ENCODE data around the gene CERS6.

The CERS6 gene

GRCh38 chr2:168697668-168698121 lies 241.6 kb downstream of the CERS6 start:
- no peak overlapping the region for H2BK5ac ChIP-seq (ENCODE audit: low read length)
- no CpG with 5 or more reads among the region's 3 CpGs for WGBS, 2 donors (ENCODE audit: extremely low coverage in 2 of 2, insufficient read length in 2 of 2, insufficient replicate concordance in 1 of 2)

GRCh38 chr2:168698969-168699368 lies 242.9 kb downstream of the CERS6 start:
- H3K4me1 ChIP-seq (ENCODE audit: control insufficient read depth in 2 of 2, insufficient read depth in 1 of 2, low read depth in 1 of 2, low read length in 2 of 2), result peaks cover 0 to 2% of the 10 kb centered on the region in 2 donors
- no peaks in the 10 kb centered on the region for H3K27me3 ChIP-seq (ENCODE audit: control insufficient read depth in 3 of 3, insufficient read depth in 3 of 3, low read depth in 1 of 3, low read length in 3 of 3)
- H3K23ac ChIP-seq (ENCODE audit: low read depth, low read length, poor library complexity), result no peak overlapping the region
- H2BK5ac ChIP-seq (ENCODE audit: low read length), result no peak overlapping the region
- no peak overlapping the region for H2BK12ac ChIP-seq (ENCODE audit: low read length)
- H2BK15ac ChIP-seq (ENCODE audit: low read length), result no peak overlapping the region
- DNase-seq (ENCODE audit: low spot score), result no peak
- H4K91ac ChIP-seq (ENCODE audit: low read depth, low read length, poor library complexity), result no peak overlapping the region
- H3K9ac ChIP-seq (ENCODE audit: low read depth, low read length, poor library complexity), result no peak overlapping the region
- peaks cover 0 to 14% of the 10 kb centered on the region in 2 donors for H3K36me3 ChIP-seq (replicated peaks in 1 of 2; ENCODE audit: control insufficient read depth in 2 of 2, insufficient read depth in 2 of 2, low read length in 2 of 2)
- no peak overlapping the region for H4K8ac ChIP-seq (ENCODE audit: low read depth, low read length)
- H2AK5ac ChIP-seq (ENCODE audit: low read depth, low read length), result no peak overlapping the region
- no peaks in the 10 kb centered on the region for H3K9me3 ChIP-seq (replicated peaks in 1 of 2; ENCODE audit: control insufficient read depth in 2 of 2, insufficient read depth in 1 of 2, low read depth in 1 of 2, low read length in 2 of 2)
- H3K4ac ChIP-seq (ENCODE audit: low read length), result no peak overlapping the region
- WGBS, 2 donors (ENCODE audit: extremely low coverage in 2 of 2, insufficient read length in 2 of 2, insufficient replicate concordance in 1 of 2), result no CpG with 5 or more reads among the region's 4 CpGs
- no peak overlapping the region for H2BK120ac ChIP-seq (ENCODE audit: low read depth, low read length)
- H3K27ac ChIP-seq (replicated peaks; ENCODE audit: low read length), result no peak overlapping the region
- no peak overlapping the region for H3K4me2 ChIP-seq (ENCODE audit: insufficient read depth, low read length, poor library complexity, severe bottlenecking)
- no peak overlapping the region for H3K14ac ChIP-seq (ENCODE audit: low read length)
- no peak overlapping the region for H3K4me3 ChIP-seq (ENCODE audit: low read length in 2 of 2)
- no peaks in the 10 kb centered on the region for H3K79me1 ChIP-seq (ENCODE audit: low read depth, low read length)
- H3K18ac ChIP-seq (ENCODE audit: low read length), result no peak overlapping the region
- H2AFZ ChIP-seq (ENCODE audit: low read length), result no peak overlapping the region

More at GRCh38 chr2:168697668-168698121, 241.6 kb downstream of the CERS6 start:
- H3K9me3 ChIP-seq (replicated peaks in 1 of 2; ENCODE audit: control insufficient read depth in 2 of 2, insufficient read depth in 1 of 2, low read depth in 1 of 2, low read length in 2 of 2), result no peaks in the 10 kb centered on the region
- no peaks in the 10 kb centered on the region for H3K79me1 ChIP-seq (ENCODE audit: low read depth, low read length)
- no peak overlapping the region for H3K4me3 ChIP-seq (ENCODE audit: low read length in 2 of 2)
- no peak overlapping the region for H2BK15ac ChIP-seq (ENCODE audit: low read length)
- DNase-seq (ENCODE audit: low spot score), result no peak
- H2AK5ac ChIP-seq (ENCODE audit: low read depth, low read length), result no peak overlapping the region
- H3K4ac ChIP-seq (ENCODE audit: low read length), result no peak overlapping the region
- H3K27ac ChIP-seq (replicated peaks; ENCODE audit: low read length), result no peak overlapping the region
- no peak overlapping the region for H2BK120ac ChIP-seq (ENCODE audit: low read depth, low read length)
- H3K9ac ChIP-seq (ENCODE audit: low read depth, low read length, poor library complexity), result no peak overlapping the region
- H4K91ac ChIP-seq (ENCODE audit: low read depth, low read length, poor library complexity), result no peak overlapping the region
- H3K23ac ChIP-seq (ENCODE audit: low read depth, low read length, poor library complexity), result no peak overlapping the region
- no peak overlapping the region for H2AFZ ChIP-seq (ENCODE audit: low read length)
- peaks cover 0 to 14% of the 10 kb centered on the region in 2 donors for H3K36me3 ChIP-seq (replicated peaks in 1 of 2; ENCODE audit: control insufficient read depth in 2 of 2, insufficient read depth in 2 of 2, low read length in 2 of 2)
- H2BK12ac ChIP-seq (ENCODE audit: low read length), result no peak overlapping the region
- H3K18ac ChIP-seq (ENCODE audit: low read length), result no peak overlapping the region
- no peaks in the 10 kb centered on the region for H3K4me1 ChIP-seq (ENCODE audit: control insufficient read depth in 2 of 2, insufficient read depth in 1 of 2, low read depth in 1 of 2, low read length in 2 of 2)
- H3K14ac ChIP-seq (ENCODE audit: low read length), result no peak overlapping the region
- H3K4me2 ChIP-seq (ENCODE audit: insufficient read depth, low read length, poor library complexity, severe bottlenecking), result no peak overlapping the region
- no peaks in the 10 kb centered on the region for H3K27me3 ChIP-seq (ENCODE audit: control insufficient read depth in 3 of 3, insufficient read depth in 3 of 3, low read depth in 1 of 3, low read length in 3 of 3)
- H4K8ac ChIP-seq (ENCODE audit: low read depth, low read length), result no peak overlapping the region

GRCh38 chr2:168699844-168700417 lies 243.9 kb downstream of the CERS6 start:
- Histone ChIP-seq H2BK15ac (ENCODE audit: low read length) (no peak overlapping the region), H2BK12ac (ENCODE audit: low read length) (no peak overlapping the region), H3K4me1 (ENCODE audit: control insufficient read depth in 2 of 2, insufficient read depth in 1 of 2, low read depth in 1 of 2, low read length in 2 of 2) (peaks cover 0 to 2% of the 10 kb centered on the region in 2 donors), H3K18ac (ENCODE audit: low read length) (no peak overlapping the region), H2BK5ac (ENCODE audit: low read length) (no peak overlapping the region), H3K9me3 (replicated peaks in 1 of 2; ENCODE audit: control insufficient read depth in 2 of 2, insufficient read depth in 1 of 2, low read depth in 1 of 2, low read length in 2 of 2) (no peaks in the 10 kb centered on the region), H2BK120ac (ENCODE audit: low read depth, low read length) (no peak overlapping the region), H3K4ac (ENCODE audit: low read length) (no peak overlapping the region), H4K8ac (ENCODE audit: low read depth, low read length) (no peak overlapping the region), H4K91ac (ENCODE audit: low read depth, low read length, poor library complexity) (no peak overlapping the region), H2AFZ (ENCODE audit: low read length) (no peak overlapping the region), H3K36me3 (replicated peaks in 1 of 2; ENCODE audit: control insufficient read depth in 2 of 2, insufficient read depth in 2 of 2, low read length in 2 of 2) (peaks cover 0 to 14% of the 10 kb centered on the region in 2 donors), H3K4me2 (ENCODE audit: insufficient read depth, low read length, poor library complexity, severe bottlenecking) (no peak overlapping the region), H3K9ac (ENCODE audit: low read depth, low read length, poor library complexity) (no peak overlapping the region), H3K23ac (ENCODE audit: low read depth, low read length, poor library complexity) (no peak overlapping the region), H3K27ac (replicated peaks; ENCODE audit: low read length) (no peak overlapping the region), H3K14ac (ENCODE audit: low read length) (no peak overlapping the region), H2AK5ac (ENCODE audit: low read depth, low read length) (no peak overlapping the region), H3K4me3 (ENCODE audit: low read length in 2 of 2) (no peak overlapping the region), H3K27me3 (ENCODE audit: control insufficient read depth in 3 of 3, insufficient read depth in 3 of 3, low read depth in 1 of 3, low read length in 3 of 3) (no peaks in the 10 kb centered on the region), H3K79me1 (ENCODE audit: low read depth, low read length) (no peaks in the 10 kb centered on the region)
- DNase-seq (ENCODE audit: low spot score), result no peak
- WGBS, 2 donors (ENCODE audit: extremely low coverage in 2 of 2, insufficient read length in 2 of 2, insufficient replicate concordance in 1 of 2), result no CpG with 5 or more reads among the region's 8 CpGs

GRCh38 chr2:168700615-168701245 lies 244.7 kb downstream of the CERS6 start:
- H2AK5ac ChIP-seq (ENCODE audit: low read depth, low read length), result no peak overlapping the region
- H4K91ac ChIP-seq (ENCODE audit: low read depth, low read length, poor library complexity), result no peak overlapping the region
- H3K4me3 ChIP-seq (ENCODE audit: low read length in 2 of 2), result no peak overlapping the region
- H4K8ac ChIP-seq (ENCODE audit: low read depth, low read length), result no peak overlapping the region
- H3K36me3 ChIP-seq (replicated peaks in 1 of 2; ENCODE audit: control insufficient read depth in 2 of 2, insufficient read depth in 2 of 2, low read length in 2 of 2), result peaks cover 0 to 8% of the 10 kb centered on the region in 2 donors
- no peak overlapping the region for H3K27ac ChIP-seq (replicated peaks; ENCODE audit: low read length)
- H3K9ac ChIP-seq (ENCODE audit: low read depth, low read length, poor library complexity), result no peak overlapping the region
- H3K4me2 ChIP-seq (ENCODE audit: insufficient read depth, low read length, poor library complexity, severe bottlenecking), result no peak overlapping the region
- no peaks in the 10 kb centered on the region for H3K79me1 ChIP-seq (ENCODE audit: low read depth, low read length)
- no peak overlapping the region for H3K23ac ChIP-seq (ENCODE audit: low read depth, low read length, poor library complexity)
- peaks cover 0 to 2% of the 10 kb centered on the region in 2 donors for H3K4me1 ChIP-seq (ENCODE audit: control insufficient read depth in 2 of 2, insufficient read depth in 1 of 2, low read depth in 1 of 2, low read length in 2 of 2)
- no CpG with 5 or more reads among the region's 5 CpGs for WGBS, 2 donors (ENCODE audit: extremely low coverage in 2 of 2, insufficient read length in 2 of 2, insufficient replicate concordance in 1 of 2)
- H3K27me3 ChIP-seq (ENCODE audit: control insufficient read depth in 3 of 3, insufficient read depth in 3 of 3, low read depth in 1 of 3, low read length in 3 of 3), result no peaks in the 10 kb centered on the region
- no peak overlapping the region for H3K4ac ChIP-seq (ENCODE audit: low read length)
- no peak for DNase-seq (ENCODE audit: low spot score)
- H3K18ac ChIP-seq (ENCODE audit: low read length), result no peak overlapping the region
- H2AFZ ChIP-seq (ENCODE audit: low read length), result no peak overlapping the region
- H3K14ac ChIP-seq (ENCODE audit: low read length), result no peak overlapping the region
- H2BK12ac ChIP-seq (ENCODE audit: low read length), result no peak overlapping the region
- no peak overlapping the region for H2BK5ac ChIP-seq (ENCODE audit: low read length)
- no peak overlapping the region for H2BK15ac ChIP-seq (ENCODE audit: low read length)
- no peak overlapping the region for H2BK120ac ChIP-seq (ENCODE audit: low read depth, low read length)
- no peaks in the 10 kb centered on the region for H3K9me3 ChIP-seq (replicated peaks in 1 of 2; ENCODE audit: control insufficient read depth in 2 of 2, insufficient read depth in 1 of 2, low read depth in 1 of 2, low read length in 2 of 2)

All from neuronal stem cell (in vitro differentiated cells).